Peyer's patch (tissue), 4 donors: ENCODE data around the gene FARP1. TPM values are rescaled to one million over a fixed set of nuclear protein-coding genes. Genes with fewer than 3 reads are reported as not detected.

ENCODE experiments used
- DNase-seq, 3 donors: peaks; one replicate each; pipeline ENCODE4 v3.0.0-alpha.2; 2017 to 2019
- H3K27ac ChIP-seq, 4 donors: fragments of 200-600 bp; sonication (generic); one replicate each; pipeline ENCODE4 v1.5.1; 2016 to 2019
- H3K27me3 ChIP-seq, 2 donors: fragments of 200-600 bp; sonication (generic); one replicate each; pipeline ENCODE4 v1.5.1; 2019
- H3K36me3 ChIP-seq, 3 donors: fragments of 200-600 bp; sonication (generic); one replicate each; pipeline ENCODE4 v1.5.1; 2016 to 2019
- H3K4me1 ChIP-seq, 4 donors: fragments of 200-600 bp; sonication (generic); one replicate each; pipeline ENCODE4 v1.5.1; 2016 to 2019
- H3K4me3 ChIP-seq, 4 donors: fragments of 200-600 bp; sonication (generic); 1 replicate in 3 of 4; 2 replicates in 1 of 4; pipeline ENCODE4 v1.5.1; 2016 to 2019; ENCODE audit warnings: mild to moderate bottlenecking in 1 of 4
- H3K9me3 ChIP-seq, 4 donors: fragments of 200-600 bp; sonication (generic); one replicate each; pipeline ENCODE4 v1.5.1; 2016 to 2019; ENCODE audit warnings: mild to moderate bottlenecking in 1 of 4
- CTCF ChIP-seq, 6 experiments: fragments of 450-650 bp in 4 of 6; fragments of 200-600 bp in 2 of 6; sonication (generic) in 1 of 6; IDR thresholded peaks; one replicate each; pipeline ENCODE4 v1.5.1; 2017 to 2019; ENCODE audit warnings: antibody characterized with exemption in 6 of 6, mild to moderate bottlenecking in 3 of 6, moderate library complexity in 1 of 6
- POLR2A ChIP-seq, 2 donors: fragments of 450-650 bp; IDR thresholded peaks; one replicate each; pipeline ENCODE4 v1.5.1; 2017; ENCODE audit warnings: antibody characterized with exemption in 2 of 2, mild to moderate bottlenecking in 2 of 2, moderate library complexity in 2 of 2
- total RNA-seq, 4 donors: library from RNA; depleted of rRNA; stranded (reverse); fragments of >200 nt; gene quantifications; one replicate each; pipeline ENCODE4 v1.1.0, GENCODE V29; 2016

Gene FARP1
- total RNA-seq, 4 donors from 2014 or later = 10.6 to 61.1 (median 14.9) TPM

GRCh38 chr13:98105929-98106336, 37.0 kb upstream of the FARP1 start:
- TF ChIP-seq CTCF (IDR thresholded peaks at IDR 0.05) = no peak
- no peak for TF ChIP-seq POLR2A (IDR thresholded peaks at IDR 0.05)
- Histone ChIP-seq H3K27ac (no peak overlapping the region), H3K4me1 (no peaks in the 10 kb centered on the region), H3K4me3 (no peak overlapping the region), H3K27me3 (no peaks in the 10 kb centered on the region), H3K36me3 (no peaks in the 10 kb centered on the region), H3K9me3 (no peaks in the 10 kb centered on the region)
- DNase-seq = no peak

GRCh38 chr13:98108341-98108740, 34.6 kb upstream of the FARP1 start:
- H3K4me1 ChIP-seq = no peaks in the 10 kb centered on the region
- no peak for DNase-seq
- H3K27ac ChIP-seq = no peak overlapping the region
- H3K36me3 ChIP-seq = no peaks in the 10 kb centered on the region
- H3K27me3 ChIP-seq = no peaks in the 10 kb centered on the region
- no peaks in the 10 kb centered on the region for H3K9me3 ChIP-seq
- no peak overlapping the region for H3K4me3 ChIP-seq
- TF ChIP-seq CTCF (IDR thresholded peaks at IDR 0.05) (no peak), POLR2A (IDR thresholded peaks at IDR 0.05) (no peak)

DNA sequence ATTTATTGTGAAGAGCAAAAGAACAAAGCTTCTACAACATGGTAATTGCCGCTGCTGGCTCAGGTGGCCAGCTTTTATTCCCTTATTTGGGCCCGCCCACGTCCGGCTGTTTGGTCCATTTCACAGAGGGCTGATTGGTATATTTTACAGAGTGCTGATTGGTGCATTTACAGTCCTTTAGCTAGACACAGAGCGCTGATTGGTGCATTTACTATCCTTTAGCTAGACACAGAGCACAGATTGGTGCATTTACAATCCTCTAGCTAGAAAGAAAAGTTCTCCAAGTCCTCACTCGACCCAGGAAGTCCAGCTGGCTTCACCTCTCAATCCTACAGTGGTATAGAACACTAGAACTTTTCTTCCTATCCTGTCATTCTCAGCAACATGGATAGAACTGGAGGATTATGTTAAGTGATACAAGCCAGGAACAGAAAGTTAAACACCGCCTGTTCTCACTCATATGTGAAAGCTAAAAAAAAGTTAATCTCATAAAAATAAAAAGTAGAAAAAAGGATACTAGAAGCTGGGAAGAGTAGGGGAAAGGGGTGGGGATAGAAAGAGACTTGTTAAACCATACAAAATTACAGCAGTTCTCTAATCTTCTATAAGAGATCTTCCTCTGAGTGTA, 33.6 kb upstream of the FARP1 start:
- Histone ChIP-seq H3K27ac (no peak overlapping the region), H3K27me3 (no peaks in the 10 kb centered on the region), H3K9me3 (no peaks in the 10 kb centered on the region), H3K4me3 (no peak overlapping the region), H3K4me1 (no peaks in the 10 kb centered on the region), H3K36me3 (no peaks in the 10 kb centered on the region)
- DNase-seq = no peak
- TF ChIP-seq CTCF (IDR thresholded peaks at IDR 0.05) (no peak), POLR2A (IDR thresholded peaks at IDR 0.05) (no peak)

DNA sequence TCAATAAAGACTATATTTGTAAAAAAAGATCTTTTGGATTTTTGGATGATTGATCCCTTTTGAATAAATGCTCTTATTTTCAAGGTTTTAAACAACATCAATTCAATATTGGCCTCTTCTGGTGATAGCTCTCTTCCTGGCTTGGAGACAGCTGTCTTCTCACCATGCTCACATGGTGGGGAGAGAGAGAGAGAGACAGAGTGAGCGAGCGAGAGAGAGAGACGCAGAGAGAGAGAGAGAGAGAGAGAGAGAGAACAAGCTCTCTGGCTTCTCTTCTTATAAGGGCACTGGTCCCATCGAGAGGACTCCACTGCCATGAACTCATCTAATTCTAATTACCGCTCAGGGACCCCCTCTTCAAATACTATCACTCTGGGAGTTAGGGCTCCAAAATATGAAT, 32.1 kb upstream of the FARP1 start:
- DNase-seq = no peak
- no peak overlapping the region for H3K27ac ChIP-seq
- H3K27me3 ChIP-seq = no peaks in the 10 kb centered on the region
- TF ChIP-seq POLR2A (IDR thresholded peaks at IDR 0.05) = no peak
- no peak for TF ChIP-seq CTCF (IDR thresholded peaks at IDR 0.05)
- H3K36me3 ChIP-seq = no peaks in the 10 kb centered on the region
- H3K4me3 ChIP-seq = no peak overlapping the region
- H3K9me3 ChIP-seq = no peaks in the 10 kb centered on the region
- H3K4me1 ChIP-seq = no peaks in the 10 kb centered on the region

DNA sequence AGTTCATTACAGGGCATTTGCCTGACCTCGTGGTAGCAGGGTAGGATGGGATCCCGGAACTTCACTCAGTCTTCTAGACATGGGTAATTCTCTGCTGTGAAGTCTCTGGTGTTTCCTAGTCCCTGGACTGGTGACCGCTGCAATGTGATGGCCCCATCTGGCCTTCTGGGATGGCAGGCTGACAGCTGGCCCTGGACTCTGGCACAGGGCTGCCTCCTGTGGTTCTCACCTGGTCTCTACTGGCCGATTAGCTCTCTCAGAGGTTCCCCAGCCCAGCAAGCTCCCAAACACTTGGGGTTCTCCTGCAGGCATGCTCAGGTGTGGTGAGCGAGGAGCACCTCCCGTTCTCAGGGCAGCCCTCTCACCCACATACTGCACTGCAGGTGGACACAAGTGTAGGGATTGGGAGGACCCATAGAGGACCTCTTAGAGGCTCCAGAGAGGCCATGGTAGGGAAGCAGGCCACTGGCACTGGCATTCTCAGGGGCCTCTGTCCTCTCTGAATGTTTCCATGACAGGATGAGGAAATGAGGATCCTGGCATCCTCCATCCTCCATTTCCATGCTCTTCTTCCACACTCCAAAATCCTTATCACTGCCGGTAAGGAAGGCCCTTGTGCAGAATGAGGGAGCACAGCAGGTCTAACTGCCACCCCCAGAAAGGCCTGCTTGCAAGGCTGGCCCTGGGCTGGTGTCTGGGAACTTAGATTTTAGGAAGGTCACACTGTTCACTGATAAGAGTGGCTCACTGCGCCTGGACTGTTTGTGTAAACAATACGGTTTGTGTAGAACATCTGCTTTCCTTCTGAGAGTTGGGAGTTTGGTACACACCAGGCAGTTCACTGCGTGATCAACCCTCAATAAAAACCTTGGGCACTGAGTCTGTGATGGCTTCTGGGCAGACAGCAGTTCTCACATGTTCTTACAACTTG, 31.5 kb upstream of the FARP1 start:
- Histone ChIP-seq H3K4me3 (no peak overlapping the region), H3K27me3 (no peaks in the 10 kb centered on the region), H3K4me1 (no peaks in the 10 kb centered on the region), H3K36me3 (no peaks in the 10 kb centered on the region), H3K27ac (no peak overlapping the region), H3K9me3 (no peaks in the 10 kb centered on the region)
- no peak for DNase-seq
- TF ChIP-seq POLR2A (IDR thresholded peaks at IDR 0.05) (no peak), CTCF (IDR thresholded peaks at IDR 0.05) (no peak)
